Progenitor cell of endocrine pancreas (in vitro differentiated cells): ENCODE data around the gene MLIP. TPM values are rescaled to one million over a fixed set of nuclear protein-coding genes. Genes with fewer than 3 reads are reported as not detected.

ENCODE experiments used
- DNase-seq: peaks from one replicate; pipeline ENCODE4 v3.0.0; 2021; ENCODE audit warnings: low spot score; ENCODE audit not compliant: unreplicated experiment
- H3K27ac Mint-ChIP-seq: 2 replicates; pipeline ENCODE4 v1.8.0; 2021; ENCODE audit warnings: mild to moderate bottlenecking, moderate library complexity, mixed read lengths
- H3K27me3 Mint-ChIP-seq: 2 replicates; pipeline ENCODE4 v1.8.0; 2021; ENCODE audit warnings: mixed read lengths
- H3K36me3 Mint-ChIP-seq: 2 replicates; pipeline ENCODE4 v1.8.0; 2022; ENCODE audit warnings: mixed read lengths; ENCODE audit not compliant: insufficient read depth
- H3K4me1 Mint-ChIP-seq: 2 replicates; pipeline ENCODE4 v1.8.0; 2021; ENCODE audit warnings: low read depth, mixed read lengths
- H3K4me3 Mint-ChIP-seq: 2 replicates; pipeline ENCODE4 v1.8.0; 2021; ENCODE audit warnings: low read depth, mild to moderate bottlenecking, moderate library complexity, mixed read lengths
- H3K9me3 Mint-ChIP-seq: 2 replicates; pipeline ENCODE4 v1.8.0; 2021; ENCODE audit warnings: low read depth, mixed read lengths
- total RNA-seq: library from RNA; stranded (reverse); gene quantifications from 2 replicates; pipeline ENCODE4 v1.2.1, GENCODE V29; 2021
- TF ChIP-seq, protein P1 (sequence below): fragments of 200-600 bp; sonication (generic); IDR thresholded peaks from one replicate; pipeline ENCODE4 v1.5.0; 2021; ENCODE audit warnings: antibody characterized with exemption, mild to moderate bottlenecking; ENCODE audit not compliant: unreplicated experiment

MLIP gene
- total RNA-seq, 1 donor from 2014 or later = not detected

DNA sequence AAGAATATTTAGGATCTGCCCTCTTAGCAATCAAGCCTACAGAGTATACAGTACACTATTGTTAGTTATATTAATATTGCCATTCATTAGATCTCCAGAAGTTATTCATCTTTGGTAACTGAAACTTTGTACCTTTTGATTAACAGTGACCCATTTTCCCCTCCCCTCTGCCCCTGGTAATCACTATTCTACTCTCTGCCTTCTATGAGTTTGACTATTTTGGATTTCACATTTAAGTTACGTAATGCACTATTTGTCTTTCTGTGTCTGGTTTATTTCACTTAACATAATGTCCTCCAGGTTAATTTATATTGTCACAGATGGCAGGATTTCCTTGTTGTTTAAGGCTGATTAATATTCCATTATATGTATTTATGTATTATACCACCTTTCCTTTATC lies 111.0 kb downstream of the MLIP start:
- H3K4me1 Mint-ChIP-seq = no peaks in the 10 kb centered on the region
- H3K36me3 Mint-ChIP-seq = peaks cover 2% of the 10 kb centered on the region
- DNase-seq = no peak
- no peaks in the 10 kb centered on the region for H3K27me3 Mint-ChIP-seq
- no peak overlapping the region for H3K27ac Mint-ChIP-seq
- H3K4me3 Mint-ChIP-seq = no peak overlapping the region
- peaks cover 7% of the 10 kb centered on the region for H3K9me3 Mint-ChIP-seq
- TF ChIP-seq, protein P1, sequence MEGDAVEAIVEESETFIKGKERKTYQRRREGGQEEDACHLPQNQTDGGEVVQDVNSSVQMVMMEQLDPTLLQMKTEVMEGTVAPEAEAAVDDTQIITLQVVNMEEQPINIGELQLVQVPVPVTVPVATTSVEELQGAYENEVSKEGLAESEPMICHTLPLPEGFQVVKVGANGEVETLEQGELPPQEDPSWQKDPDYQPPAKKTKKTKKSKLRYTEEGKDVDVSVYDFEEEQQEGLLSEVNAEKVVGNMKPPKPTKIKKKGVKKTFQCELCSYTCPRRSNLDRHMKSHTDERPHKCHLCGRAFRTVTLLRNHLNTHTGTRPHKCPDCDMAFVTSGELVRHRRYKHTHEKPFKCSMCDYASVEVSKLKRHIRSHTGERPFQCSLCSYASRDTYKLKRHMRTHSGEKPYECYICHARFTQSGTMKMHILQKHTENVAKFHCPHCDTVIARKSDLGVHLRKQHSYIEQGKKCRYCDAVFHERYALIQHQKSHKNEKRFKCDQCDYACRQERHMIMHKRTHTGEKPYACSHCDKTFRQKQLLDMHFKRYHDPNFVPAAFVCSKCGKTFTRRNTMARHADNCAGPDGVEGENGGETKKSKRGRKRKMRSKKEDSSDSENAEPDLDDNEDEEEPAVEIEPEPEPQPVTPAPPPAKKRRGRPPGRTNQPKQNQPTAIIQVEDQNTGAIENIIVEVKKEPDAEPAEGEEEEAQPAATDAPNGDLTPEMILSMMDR = no peak

DNA sequence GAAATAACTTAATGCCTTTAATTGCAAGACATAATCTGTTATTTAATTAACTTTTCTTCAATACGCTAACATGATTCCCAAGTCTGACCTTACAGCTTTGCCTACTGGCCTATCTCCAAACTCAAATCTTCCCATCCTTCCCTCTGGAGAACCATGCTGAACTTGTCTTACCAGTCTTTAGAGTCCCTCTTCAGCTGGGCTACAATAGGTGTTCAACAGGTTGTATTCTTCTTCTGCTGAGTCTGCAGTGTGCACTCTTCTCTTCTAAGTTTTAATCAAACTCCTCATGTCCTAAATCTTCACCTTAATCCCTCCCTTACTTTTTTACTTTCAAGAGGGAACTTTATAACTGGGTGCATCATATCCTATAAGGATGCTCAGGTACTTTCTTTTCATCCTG lies 121.5 kb downstream of the MLIP start:
- Mint-ChIP-seq H3K27me3 (no peaks in the 10 kb centered on the region), H3K4me1 (peaks cover 6% of the 10 kb centered on the region), H3K27ac (no peak overlapping the region), H3K9me3 (peaks cover 3% of the 10 kb centered on the region), H3K36me3 (no peaks in the 10 kb centered on the region), H3K4me3 (no peak overlapping the region)
- DNase-seq = no peak
- TF ChIP-seq, protein P1 = no peak

DNA sequence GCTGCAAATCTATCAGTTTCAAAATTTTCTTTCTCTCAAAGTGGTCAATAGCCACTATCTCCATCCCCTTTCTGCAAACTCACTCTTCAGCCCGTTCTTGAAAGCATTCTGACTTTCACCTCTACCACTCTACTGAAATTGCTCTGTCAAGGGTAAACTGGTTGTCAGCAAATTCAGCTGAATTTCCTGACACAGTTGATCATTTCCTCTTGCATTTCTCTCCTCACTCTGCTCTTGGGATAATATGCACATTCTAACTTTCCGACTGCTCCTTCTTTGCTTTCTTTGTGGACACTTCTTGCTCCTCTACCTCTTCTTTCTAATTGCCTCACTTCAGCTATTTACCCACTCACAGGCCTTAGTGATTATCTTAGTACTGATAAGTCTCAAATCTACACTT lies 123.3 kb downstream of the MLIP start:
- TF ChIP-seq, protein P1 = no peak
- no peak overlapping the region for H3K4me3 Mint-ChIP-seq
- H3K4me1 Mint-ChIP-seq = peaks cover 9% of the 10 kb centered on the region
- H3K9me3 Mint-ChIP-seq = no peaks in the 10 kb centered on the region
- no peak for DNase-seq
- H3K36me3 Mint-ChIP-seq = no peaks in the 10 kb centered on the region
- H3K27me3 Mint-ChIP-seq = no peaks in the 10 kb centered on the region
- H3K27ac Mint-ChIP-seq = no peak overlapping the region

DNA sequence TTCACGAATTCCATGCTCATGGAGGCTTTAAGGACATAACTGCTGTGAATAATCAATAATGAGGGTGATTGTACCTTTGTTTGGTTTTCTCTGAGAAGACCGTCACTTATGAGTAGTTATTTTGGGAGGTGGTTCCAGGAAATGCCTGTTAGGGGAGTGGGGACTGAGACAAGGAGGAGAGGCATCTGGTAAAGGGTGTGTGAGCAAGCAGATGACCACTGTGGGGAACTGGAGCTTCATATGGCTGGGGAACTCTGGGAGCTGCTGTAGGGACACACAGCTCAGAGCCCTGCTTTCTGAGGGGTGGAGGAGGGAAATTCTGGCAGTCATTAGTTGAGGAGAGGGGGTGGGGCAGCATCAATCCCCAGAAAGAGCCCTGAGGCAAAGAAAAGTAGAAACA lies 125.7 kb downstream of the MLIP start:
- peak overlapping the region; percentile 35 for H3K27ac Mint-ChIP-seq
- H3K36me3 Mint-ChIP-seq = no peaks in the 10 kb centered on the region
- TF ChIP-seq, protein P1 = no peak
- H3K27me3 Mint-ChIP-seq = no peaks in the 10 kb centered on the region
- H3K9me3 Mint-ChIP-seq = no peaks in the 10 kb centered on the region
- no peak for DNase-seq
- H3K4me1 Mint-ChIP-seq = peaks cover 9% of the 10 kb centered on the region
- H3K4me3 Mint-ChIP-seq = no peak overlapping the region

DNA sequence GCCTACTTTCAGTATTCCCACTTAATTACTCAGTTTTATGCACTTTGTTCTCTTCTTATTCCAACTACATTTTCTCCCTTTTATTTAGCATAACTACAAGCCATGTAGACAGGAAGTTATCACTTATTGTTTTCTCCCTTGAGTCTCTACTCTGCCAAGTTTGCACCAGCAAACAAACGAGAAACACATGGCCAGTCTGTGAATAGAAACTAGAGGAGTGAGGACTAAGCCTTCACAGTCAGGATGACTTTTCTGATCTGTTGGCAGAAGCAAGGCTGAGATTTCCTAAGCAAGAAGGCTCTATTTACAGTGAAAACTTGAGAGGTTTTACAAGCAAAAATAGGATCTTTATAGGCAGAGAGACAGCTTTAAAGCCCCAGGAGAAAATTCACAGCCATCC lies 127.2 kb downstream of the MLIP start:
- H3K36me3 Mint-ChIP-seq = no peaks in the 10 kb centered on the region
- peaks cover 8% of the 10 kb centered on the region for H3K4me1 Mint-ChIP-seq
- DNase-seq = no peak
- H3K9me3 Mint-ChIP-seq = no peaks in the 10 kb centered on the region
- H3K4me3 Mint-ChIP-seq = no peak overlapping the region
- TF ChIP-seq, protein P1 = no peak
- H3K27ac Mint-ChIP-seq = no peak overlapping the region
- no peaks in the 10 kb centered on the region for H3K27me3 Mint-ChIP-seq
